HG02678 (cell line): Measurements from ENCODE around the gene SEMA3G.

Source experiments
- ATAC-seq: cut with Tn5 transposase; IDR thresholded peaks from one replicate; pipeline ENCODE4 v1.9.1; 2021; ENCODE audit warnings: mild to moderate bottlenecking, moderate library complexity; ENCODE audit not compliant: unreplicated experiment

SEMA3G gene

DNA sequence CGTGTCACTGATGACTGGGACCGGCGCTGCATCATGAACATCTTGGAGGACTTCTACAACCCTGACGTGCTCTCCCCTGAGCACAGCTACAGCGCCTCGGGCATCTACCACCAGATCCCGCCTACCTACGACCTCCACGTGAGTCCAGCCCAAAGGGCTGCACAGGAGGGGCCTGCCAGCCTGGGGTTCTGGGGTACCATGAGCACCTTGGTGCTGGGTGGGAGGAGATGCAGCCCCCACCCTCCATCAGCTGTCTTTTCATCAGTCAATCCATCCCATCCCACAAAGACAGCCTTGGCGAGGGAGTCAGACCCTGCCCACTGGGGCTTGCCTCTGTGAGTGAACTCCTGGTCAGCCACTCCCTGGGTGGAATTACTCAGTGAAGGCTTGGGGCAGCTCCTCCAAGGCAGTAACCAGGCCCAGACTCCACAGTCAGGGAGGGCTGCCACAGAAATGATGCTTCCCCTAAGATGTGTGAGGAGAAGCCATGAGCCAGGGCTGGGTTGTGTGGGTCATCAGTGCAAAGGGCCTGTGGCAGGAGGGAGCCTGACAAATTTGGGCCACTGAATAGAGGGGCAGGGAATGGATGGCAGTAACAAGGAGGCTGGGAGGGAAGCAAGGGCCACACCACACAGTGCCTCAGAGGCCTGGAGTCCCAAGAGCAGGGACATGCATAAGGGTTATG lies 47.9 kb downstream of the SEMA3G start:
- no peak for ATAC-seq

DNA sequence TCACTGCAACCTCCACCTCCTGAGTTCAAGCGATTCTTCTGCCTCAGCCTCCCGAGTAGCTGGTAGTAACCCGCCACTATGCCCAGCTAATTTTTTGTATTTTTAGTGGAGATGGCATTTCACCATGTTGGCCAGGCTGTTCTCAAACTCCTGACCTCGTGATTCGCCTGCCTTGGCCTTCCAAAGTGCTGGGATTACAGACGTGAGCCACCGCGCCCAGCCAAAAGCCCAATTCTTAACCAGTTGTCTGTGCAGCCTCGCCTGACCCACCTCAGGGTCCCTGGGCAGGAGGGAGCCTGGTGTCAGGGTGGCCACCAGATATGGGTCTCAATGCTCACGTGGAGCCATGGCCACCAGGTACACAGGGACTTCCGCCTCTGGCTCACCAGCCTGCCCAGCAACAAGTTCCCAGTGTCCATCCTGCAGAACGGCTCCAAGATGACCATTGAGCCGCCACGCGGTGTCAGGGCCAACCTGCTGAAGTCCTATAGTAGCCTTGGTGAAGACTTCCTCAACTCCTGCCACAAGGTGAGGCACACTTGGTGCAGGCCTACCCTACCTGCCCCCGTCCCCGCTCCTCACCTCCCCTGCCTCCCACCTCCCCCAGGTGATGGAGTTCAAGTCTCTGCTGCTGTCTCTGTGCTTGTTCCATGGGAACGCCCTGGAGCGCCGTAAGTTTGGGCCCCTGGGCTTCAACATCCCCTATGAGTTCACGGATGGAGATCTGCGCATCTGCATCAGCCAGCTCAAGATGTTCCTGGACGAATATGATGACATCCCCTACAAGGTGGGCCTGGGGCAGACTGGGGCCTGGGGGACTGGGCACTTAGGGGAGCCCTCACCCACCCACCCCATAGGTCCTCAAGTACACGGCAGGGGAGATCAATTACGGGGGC lies 48.6 kb downstream of the SEMA3G start:
- ATAC-seq = no peak

GRCh38 chr3:52395503-52395865 lies 49.4 kb downstream of the SEMA3G start:
- ATAC-seq = no peak

- no peak for ATAC-seq
Observed at GRCh38 chr3:52394751-52395502, 50.0 kb downstream of the SEMA3G start.

DNA sequence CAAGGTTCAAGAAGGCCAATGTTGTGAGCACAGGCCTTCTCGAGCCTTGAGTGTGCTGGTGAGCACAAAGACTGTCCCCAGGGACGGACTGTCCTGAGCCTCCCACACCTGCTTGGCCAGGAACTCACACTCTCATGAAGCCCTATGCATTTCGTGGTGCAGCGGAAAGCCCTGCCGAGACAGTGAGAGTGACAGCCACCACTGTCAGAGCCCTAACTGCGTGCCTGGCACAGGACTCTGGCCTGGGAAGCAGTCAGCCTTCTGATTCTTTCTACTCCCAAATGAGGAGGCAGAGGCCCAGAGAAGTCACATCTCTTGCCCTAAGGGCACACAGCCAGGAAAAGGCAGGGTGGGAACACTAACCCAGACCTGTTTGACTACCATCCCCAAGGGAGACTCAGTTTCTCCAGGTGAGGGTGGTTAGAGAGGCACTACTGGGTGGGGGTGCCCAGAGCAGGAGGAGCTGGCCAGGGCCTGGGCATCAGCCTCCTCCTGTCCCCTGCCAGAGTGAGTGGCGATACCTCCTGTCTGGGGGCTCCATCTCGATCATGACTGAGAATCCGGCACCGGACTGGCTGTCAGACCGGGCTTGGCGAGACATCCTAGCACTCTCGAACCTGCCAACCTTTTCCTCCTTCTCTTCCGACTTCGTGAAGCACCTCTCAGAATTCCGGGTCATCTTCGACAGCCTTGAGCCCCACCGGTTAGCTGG lies 50.8 kb downstream of the SEMA3G start:
- ATAC-seq = no peak

DNA sequence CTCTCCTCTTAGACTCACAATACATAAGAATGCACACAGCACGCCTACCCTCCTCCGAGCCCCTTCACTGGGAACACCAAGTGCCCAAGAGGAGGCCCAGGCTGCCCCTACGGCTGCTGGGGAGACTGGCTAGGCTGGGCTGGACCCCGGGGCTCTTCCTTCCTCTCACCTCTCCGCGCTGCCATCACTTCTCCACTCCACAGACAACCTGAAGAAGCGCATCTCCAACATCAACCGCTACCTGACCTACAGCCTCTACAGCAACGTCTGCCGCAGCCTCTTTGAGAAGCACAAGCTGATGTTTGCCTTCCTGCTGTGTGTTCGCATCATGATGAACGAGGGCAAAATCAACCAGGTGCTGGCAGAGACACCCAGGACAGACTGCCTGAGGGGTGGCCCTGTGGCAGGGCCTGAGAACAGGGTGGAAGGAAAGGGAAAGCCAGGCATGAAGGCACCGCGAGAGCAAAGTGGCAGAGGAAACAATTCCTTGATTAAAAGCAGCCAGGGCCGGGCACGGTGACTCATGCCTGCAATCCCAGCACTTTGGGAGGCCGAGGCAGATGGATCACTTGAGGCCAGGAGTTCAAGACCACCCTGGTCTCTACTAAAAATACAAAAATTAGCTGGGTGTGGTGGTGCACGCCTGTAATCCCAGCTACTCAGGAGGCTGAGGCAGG lies 51.6 kb downstream of the SEMA3G start:
- no peak for ATAC-seq

DNA sequence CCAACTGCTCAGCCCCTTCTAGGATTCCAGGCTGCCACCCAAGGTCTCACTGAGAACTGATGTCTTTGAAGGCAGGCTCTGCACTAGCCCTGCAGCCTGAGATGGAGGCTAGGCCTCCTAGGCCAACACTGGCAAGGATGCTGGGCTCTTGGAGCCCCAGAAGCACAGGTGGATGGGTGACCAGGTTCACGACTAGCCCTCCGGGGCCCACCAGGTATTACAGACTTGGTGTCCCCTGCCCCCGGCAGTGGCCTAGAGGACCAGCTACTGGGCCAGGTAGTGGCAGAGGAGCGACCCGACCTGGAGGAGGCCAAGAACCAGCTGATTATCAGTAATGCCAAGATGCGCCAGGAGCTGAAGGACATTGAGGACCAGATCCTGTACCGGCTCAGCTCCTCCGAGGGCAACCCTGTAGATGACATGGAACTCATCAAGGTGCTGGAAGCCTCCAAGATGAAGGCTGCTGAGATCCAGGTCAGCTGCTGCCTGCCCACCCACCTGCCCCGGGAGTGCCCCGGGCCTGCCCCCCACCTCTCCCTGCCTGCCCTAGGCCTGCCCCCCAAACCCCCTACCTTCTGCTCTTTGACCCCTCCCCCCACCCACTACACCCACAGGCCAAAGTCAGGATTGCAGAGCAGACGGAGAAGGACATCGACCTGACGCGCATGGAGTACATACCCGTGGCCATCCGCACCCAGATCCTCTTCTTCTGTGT lies 52.5 kb downstream of the SEMA3G start:
- ATAC-seq = no peak

GRCh38 chr3:52391096-52391495 lies 53.8 kb downstream of the SEMA3G start:
- ATAC-seq = no peak

DNA sequence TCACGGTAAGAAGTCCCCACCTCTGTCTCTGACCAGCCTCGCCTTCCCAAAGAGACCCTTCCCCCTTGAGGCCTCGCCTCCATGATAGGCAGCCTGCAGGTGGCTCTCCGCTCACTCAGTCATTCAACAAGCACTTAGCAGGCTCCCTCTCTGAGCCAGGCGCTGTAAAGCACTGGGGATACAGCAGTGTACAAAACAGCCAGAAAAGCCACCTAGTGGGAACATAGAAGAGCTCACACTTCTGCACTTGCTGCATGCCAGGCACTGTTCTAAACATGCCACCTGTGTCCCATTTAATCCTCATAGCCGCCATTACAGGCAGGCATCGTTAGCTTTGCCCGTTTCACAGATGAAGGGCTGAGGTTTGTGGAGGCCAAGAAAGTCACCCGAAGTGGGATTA lies 56.0 kb downstream of the SEMA3G start:
- ATAC-seq = no peak

DNA sequence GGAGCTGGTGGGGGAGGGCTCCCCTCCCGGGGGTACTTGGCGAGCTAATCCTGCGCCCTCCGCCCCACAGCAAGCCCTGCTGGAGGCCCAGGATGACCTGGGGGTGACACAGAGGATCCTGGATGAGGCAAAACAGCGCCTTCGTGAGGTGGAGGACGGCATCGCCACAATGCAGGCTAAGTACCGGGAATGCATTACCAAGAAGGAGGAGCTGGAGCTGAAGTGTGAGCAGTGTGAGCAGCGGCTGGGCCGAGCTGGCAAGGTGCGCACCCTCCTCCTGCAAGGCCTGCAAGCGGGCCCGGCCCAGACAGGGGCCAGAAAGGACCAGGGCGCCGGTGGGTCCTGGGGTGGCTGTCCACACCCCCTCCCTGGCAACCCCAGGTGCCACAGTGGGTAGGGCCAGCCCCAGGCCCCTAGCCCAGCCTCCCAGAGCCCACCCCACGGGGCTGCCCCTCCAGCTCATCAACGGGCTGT lies 56.5 kb downstream of the SEMA3G start:
- no peak for ATAC-seq

DNA sequence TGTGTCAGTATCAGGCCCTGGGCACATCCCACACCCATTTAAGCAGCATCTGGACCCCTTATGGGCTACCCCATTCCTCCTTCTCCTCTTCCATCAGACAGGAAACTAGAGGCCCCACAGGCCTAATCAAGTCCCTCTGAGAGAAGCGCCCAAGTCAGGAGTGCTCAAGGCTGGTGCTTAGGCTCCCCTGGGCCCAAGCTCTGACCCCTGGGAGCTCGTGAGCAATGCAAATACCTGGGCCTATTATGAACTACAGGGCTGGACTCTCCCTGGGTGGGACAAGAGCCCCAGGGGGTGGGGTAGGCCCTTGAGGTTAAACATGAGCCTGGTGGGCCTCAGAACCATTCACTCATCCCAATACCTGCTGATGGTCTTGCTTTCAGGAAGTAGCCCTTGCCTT lies 57.4 kb downstream of the SEMA3G start:
- ATAC-seq = no peak

- no peak for ATAC-seq
Observed at GRCh38 chr3:52385157-52385556, 59.7 kb downstream of the SEMA3G start.

DNA sequence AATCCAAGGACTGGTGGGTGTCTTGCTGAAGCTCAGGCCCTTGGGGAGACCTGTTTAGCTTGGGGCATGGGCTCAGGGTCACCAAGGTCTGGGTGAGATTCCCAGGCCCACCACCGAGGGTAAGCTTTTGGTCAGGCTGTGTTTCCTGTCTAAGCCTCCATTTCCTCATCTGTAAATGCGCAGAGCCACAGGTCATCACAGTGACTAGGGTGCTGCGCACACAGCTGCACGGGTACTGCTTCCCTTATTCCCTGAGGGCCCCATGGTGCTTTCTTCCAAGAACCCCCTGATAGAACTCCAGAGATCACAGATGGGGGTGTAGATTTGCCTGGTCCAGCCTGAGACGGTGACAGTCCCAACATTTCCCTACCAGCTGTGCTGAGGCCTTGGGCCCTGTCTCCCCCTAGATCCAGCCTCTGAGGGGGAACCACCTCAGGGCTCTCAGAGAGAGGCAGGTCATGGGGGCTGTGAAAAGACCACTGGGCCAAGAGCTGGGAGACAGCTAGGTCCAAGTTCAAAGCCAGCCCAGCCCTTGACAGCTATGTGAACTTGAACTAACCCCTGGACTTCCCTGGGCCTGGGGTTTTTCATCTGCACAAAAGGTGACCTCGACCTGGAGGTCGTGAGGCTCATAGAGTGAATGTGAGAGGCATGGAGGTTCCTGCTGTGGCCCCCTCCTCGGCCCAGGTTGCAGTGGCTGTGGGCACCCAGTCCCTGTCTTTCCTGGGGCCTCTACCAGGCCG lies 60.7 kb downstream of the SEMA3G start:
- no peak for ATAC-seq

DNA sequence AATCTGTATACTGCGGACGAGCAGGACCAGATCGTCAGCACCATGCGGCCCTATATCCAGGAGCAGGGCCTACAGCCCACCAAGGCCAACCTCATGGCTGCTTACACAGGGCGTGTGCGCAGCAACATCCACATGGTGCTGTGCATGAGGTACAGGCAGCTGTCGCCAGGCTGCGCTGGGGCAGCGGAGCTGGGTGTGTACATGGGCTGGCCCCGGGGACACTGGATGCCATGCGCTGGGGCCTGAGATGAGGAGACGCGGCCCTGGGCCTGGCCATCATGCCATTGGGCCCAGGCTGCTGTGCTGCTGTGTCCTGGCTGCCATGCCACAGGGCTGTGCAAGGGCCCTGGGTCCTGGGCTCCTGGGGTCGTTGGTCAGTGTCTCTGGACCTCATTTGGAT lies 61.5 kb downstream of the SEMA3G start:
- ATAC-seq = no peak
